Measurements from ENCODE around the gene SUMO2.

- TF ChIP-seq POLR2A (IDR thresholded peaks at IDR 0.05), result no peak
- TF ChIP-seq, protein P1, sequence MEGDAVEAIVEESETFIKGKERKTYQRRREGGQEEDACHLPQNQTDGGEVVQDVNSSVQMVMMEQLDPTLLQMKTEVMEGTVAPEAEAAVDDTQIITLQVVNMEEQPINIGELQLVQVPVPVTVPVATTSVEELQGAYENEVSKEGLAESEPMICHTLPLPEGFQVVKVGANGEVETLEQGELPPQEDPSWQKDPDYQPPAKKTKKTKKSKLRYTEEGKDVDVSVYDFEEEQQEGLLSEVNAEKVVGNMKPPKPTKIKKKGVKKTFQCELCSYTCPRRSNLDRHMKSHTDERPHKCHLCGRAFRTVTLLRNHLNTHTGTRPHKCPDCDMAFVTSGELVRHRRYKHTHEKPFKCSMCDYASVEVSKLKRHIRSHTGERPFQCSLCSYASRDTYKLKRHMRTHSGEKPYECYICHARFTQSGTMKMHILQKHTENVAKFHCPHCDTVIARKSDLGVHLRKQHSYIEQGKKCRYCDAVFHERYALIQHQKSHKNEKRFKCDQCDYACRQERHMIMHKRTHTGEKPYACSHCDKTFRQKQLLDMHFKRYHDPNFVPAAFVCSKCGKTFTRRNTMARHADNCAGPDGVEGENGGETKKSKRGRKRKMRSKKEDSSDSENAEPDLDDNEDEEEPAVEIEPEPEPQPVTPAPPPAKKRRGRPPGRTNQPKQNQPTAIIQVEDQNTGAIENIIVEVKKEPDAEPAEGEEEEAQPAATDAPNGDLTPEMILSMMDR (IDR thresholded peaks at IDR 0.05), result no peak
Measured at GRCh38 chr17:75126954-75127353, 55.8 kb downstream of the SUMO2 start.
